GM18526 (cell line): ENCODE results near the gene TAS2R13.

ENCODE experiments used
- POLR2A ChIP-seq: IDR thresholded peaks from 3 replicates; pipeline ENCODE4 v1.6.1; 2011; ENCODE audit not compliant: insufficient read length; ENCODE audit errors: extremely low read depth

Gene TAS2R13

DNA sequence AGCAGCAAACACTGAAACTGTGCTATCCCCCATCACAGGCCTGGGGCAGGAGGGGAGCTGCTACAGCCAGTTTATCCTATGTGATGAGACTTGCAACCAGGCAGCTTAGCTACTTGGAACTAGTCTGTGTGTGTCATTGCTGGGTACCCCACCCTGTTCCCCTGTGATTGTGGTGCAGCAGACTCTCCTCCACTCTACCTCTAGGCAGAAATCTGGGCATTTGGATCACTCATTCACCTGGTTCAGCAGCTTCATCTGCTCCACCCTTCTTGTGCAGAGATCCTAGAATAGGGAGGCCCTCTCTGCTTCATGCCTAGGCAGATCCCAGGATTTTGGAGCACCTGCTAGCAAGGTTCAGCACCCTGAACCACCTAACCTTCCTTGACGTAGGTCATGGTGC lies 8.8 kb downstream of the TAS2R13 start:
- no peak for TF ChIP-seq POLR2A

DNA sequence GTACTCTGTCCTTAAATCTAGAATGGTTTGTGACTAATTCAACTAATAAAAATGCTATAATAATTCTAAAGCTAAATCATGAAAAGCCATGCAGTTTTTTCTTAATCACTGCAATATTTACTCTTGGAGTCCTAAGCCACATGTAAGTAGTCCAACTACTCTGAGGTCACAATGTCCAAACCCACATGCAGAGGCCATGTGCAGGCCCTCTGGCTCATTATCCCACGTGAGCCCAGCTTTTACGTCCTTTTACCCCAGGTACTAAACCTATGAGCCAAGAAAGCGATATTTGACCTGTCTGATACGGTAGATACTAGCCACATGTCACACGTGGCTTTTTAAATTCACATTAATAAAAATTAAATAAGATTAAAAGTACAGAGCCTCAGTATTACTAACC lies 12.5 kb downstream of the TAS2R13 start:
- TF ChIP-seq POLR2A: no peak

DNA sequence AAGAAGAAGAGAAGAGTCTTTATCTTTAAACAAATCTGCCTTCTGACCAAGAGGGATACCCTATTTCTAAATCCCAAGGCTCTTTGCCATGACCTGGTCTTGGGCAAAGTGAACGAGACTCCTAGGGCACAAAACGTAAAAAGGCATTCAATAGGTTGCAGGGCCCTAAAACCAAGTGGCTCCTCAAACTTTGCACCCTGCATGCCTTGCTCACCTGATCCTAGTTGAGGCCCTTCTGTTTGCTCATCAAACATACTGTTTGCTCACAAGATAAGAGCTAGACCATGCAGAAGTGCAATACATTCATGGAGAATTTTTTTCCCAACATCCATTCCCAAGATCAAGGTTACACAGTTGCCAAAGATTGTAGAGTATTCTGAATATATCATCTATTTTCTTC lies 17.4 kb downstream of the TAS2R13 start:
- TF ChIP-seq POLR2A: no peak

DNA sequence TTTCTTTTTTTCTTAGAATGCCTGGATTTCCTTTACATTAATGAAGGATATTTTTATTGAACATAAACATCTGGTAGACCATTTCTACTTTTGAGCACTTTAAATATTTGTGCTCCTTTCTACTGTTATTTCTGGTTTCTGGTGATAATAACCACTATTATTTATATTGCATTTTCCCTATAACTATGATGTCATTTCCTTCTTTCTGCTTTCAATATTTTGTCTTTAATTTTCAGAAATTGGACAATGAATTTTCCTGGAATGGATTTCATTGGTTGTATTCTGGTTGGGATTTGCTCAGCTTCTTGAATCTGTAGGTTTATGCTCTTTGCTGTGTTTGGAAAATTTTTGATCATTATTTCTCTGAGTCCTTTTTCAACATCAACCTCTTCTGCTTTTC lies 20.1 kb downstream of the TAS2R13 start:
- TF ChIP-seq POLR2A: no peak

DNA sequence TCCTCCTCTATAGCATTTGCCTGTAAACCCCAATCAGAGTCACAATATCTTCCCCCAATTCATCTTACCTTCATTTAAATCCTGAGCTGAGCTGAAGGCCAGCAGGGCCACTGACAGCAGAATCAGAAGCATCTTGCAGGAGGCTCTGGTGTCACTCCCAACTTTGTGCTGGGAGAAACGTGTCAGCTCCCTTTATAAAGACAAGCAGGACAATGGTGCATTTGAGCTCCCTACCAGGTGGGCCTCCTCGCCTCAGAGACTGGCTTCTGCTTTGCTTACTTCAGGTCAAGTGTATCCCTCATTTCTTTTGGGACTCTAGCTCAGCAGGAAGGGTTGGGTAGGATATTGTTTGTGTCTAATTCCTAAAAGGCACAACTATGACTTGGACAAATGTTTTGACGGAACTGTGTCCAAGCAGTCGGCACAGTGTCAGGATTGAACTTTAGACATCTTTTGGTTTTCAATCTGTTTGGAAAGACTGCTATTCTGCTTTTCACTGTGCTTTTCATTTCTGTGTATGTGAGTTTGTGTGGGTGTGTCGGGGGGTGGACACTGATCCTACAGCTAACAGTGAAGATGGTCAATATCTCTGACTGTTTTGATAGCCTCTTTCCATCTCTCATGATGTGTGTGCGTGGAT lies 25.2 kb downstream of the TAS2R13 start, which contains the start of gene PRH1:
TSS of gene PRH1 (minus strand) at position 170 of the 640 bp plus-strand sequence. CDS start at position 132, 38 bp downstream.
- no peak for TF ChIP-seq POLR2A

DNA sequence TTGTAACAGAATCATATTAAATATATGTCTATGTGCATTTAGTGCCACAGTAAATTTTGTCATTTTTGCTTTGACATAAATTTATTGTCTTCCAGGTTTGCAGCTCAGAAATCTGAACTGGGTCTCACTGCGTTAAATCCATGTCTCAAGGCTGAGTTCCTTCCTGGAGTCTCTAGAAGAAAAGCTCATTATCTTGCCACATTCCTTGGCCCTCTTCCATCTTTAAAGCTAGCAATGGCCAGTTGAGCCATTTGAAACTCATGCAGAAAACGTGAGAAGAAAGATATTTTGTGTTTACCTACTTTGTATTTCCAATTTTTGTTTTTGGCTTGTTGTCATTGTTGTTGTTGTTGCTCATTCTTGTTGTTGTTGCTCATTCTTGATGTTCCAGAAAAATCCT lies 36.0 kb downstream of the TAS2R13 start:
- TF ChIP-seq POLR2A: no peak

DNA sequence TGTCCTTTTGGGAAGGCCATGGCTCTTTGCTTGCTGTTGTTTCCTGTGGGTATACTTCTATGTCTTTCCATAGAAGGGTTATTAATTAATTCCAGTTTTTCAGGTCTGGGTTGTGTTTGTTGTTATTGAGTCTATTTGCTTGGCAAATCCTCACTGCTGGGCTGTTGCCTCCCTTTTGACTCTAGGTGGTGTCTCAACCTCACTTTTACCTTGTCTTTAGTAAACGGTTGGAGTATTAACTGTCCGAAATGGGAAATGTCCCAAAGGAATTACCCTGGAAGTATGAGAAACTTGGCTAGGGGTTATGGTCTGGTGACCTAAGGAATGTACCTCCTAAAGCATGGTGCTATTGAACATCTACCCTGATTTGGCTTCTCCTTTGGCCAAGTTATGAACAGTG lies 42.0 kb downstream of the TAS2R13 start:
- no peak for TF ChIP-seq POLR2A

DNA sequence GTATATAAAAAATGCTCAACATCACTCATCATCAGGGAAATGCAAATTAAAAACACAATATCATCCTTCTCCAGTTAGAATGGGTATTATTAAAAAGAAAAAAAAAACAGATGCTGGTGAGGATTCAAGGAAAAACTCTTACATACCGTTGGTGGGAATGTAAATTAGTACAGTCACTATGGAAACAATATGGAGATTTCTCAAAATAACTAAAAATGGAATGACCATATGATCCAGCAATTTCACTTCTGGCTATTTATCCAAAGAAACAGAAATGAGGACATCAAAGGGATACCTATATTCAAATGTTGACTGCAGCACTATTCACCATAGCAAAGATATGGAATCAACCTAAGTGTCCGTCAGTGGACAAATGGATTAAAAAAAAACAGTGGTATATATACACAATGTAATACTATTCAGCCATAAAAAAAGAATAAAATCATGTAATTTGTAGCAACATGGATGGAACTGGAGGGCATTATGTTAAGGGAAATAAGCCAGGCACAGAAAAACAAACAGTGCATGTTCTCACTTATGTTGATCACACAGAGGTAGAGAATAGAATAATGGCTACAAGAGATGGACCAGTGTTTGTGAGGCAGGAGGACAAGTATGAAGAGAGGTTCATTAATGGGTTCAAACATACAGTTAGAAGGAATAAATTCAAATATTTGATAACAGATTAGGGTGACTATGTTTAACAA lies 45.7 kb downstream of the TAS2R13 start:
- TF ChIP-seq POLR2A: no peak

DNA sequence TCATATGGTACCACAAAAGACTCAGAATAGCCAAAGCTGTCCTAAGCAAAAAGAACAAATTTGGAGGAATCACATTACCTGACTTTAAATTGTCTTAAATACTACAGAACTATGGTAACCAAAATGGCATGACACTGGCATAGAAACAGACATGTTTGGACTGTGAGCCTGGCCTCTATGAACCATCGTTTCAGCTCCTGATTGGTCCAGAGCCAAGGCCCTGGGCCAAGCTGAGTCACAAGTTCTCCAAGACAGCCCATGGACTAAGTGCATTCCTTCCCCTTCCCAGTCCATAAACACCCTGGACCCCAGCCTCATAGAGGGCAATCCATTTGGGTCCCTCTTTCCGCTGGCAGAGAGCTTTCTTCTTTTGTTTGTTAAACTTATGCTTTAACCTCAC lies 48.0 kb downstream of the TAS2R13 start:
- no peak for TF ChIP-seq POLR2A
